ENCODE data around the gene FJX1.

The FJX1 gene

DNA sequence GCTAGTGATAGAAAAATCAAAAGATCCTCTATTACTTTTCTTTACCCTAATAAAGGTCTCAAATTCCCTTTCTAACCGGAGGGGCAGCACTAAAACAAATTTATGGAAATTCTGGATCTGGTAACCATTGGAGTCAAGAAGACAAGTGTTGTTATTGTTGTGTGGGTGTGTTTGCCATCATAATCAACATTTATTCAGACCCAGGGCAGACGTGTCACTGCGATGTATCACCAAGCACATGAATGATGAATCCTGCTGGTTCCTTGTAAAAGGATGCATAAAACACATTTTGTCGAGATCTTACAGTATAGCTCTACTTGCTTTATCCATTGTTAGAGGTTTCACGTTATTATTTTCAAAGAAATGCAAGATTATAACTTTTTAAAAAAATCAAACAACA is 12.1 kb upstream of the FJX1 start:
- no peak for DNase-seq (ENCODE audit: low read depth in 1 of 2, low spot score in 1 of 2)

DNA sequence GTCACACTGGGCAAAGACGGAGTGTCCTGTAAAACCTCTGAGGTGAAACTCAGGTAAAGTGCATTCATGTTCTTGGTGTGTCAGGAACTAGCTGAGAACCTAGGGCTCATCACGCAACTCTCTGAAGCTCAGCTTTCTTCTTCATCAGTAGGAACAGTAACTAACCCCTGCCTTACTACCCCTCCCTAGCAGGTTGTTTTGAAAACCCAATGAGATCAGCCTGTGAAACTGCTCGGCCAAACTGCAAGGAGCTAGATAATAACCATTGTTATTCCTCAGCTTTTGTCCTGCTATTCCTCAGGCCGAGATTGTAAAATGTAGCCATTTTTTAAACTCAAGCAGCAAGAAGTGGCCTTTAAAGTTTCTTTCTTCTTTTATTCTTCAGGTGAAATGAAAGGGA is 9.8 kb upstream of the FJX1 start:
- no peak for DNase-seq (ENCODE audit: low read depth in 1 of 2, low spot score in 1 of 2)

GRCh38 chr11:35609656-35610055 is 8.6 kb upstream of the FJX1 start:
- no peak for DNase-seq (ENCODE audit: low read depth in 1 of 2, low spot score in 1 of 2)

GRCh38 chr11:35610631-35611030 is 7.6 kb upstream of the FJX1 start:
- no peak for DNase-seq (ENCODE audit: low read depth in 1 of 2, low spot score in 1 of 2)

DNA sequence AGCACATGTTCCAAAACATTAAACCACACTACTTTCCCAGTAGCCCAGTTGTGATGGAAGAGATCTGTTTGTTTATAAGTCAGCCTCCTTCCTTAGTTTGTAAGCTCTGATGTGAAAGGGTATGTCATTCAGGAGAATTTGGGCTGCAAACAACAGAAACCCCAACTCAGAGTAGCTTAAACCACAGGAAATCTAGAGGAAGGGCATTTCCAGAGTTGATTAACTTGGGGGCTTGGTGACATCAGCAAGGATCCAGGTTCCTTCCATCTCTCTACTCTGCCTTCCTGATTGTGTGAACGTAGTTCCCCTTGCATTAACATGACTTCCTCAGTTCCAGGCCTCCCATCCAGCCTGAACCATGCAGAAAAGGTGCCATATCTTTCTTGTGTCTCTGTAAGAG is 6.5 kb upstream of the FJX1 start:
- no peak for DNase-seq (ENCODE audit: low read depth in 1 of 2, low spot score in 1 of 2)

GRCh38 chr11:35614939-35615569 is 3.2 kb upstream of the FJX1 start:
- DNase-seq (ENCODE audit: low read depth in 1 of 2, low spot score in 1 of 2) = no peak

GRCh38 chr11:35615921-35616900 is 2.0 kb upstream of the FJX1 start:
- DNase-seq (ENCODE audit: low read depth in 1 of 2, low spot score in 1 of 2) = no peak

GRCh38 chr11:35617316-35617686 is 959 bp upstream of the FJX1 start:
- no peak for DNase-seq (ENCODE audit: low read depth in 1 of 2, low spot score in 1 of 2)

GRCh38 chr11:35618497-35619115 is 346 bp downstream of the FJX1 start:
- DNase-seq (ENCODE audit: low read depth in 1 of 2, low spot score in 1 of 2) = peak in 1 of 2 donors; percentile 21

GRCh38 chr11:35619116-35619854 is 1.0 kb downstream of the FJX1 start:
- DNase-seq (ENCODE audit: low read depth in 1 of 2, low spot score in 1 of 2) = no peak

- DNase-seq (ENCODE audit: low read depth in 1 of 2, low spot score in 1 of 2) = no peak
These were observed 1.8 kb downstream of the FJX1 start for GRCh38 chr11:35619855-35620640.

DNA sequence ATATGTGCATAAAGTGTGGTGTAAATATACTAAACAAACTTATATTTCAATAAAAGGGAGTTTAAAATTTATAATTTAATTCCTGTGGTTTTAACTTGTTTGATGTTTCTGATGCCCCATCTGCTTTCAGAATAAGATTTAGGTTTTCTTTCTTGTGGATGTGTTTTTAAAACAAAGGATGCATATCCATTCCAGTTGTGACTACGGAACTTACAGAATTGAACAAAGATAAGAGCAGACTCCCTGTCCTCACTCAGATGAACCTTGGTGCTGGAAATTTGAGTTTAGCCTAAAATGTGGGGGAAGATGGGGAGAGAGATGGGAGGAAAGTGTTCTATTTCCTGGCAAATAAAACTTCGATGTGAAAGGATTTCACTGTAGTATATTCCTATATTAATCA is 2.5 kb downstream of the FJX1 start:
- DNase-seq (ENCODE audit: low read depth in 1 of 2, low spot score in 1 of 2) = no peak

DNA sequence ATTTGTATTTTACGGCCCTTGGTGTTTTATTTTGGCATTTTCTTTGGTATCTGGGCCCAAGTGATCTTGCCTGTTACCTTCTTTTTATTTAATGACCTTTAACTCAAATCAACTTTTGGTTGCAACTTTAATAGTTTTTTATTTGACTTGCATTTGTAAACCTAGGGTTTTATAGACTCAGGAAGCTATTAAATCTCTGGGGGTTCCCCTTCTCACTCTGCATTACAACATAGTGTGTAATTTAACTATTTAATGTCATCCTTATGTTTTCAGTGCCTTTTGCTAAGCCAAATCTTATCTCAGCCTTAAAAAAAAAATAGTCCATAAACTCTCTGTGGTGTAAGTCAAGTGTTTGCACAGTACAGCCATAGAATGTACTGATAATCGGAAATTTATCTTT is 3.4 kb downstream of the FJX1 start:
- DNase-seq (ENCODE audit: low read depth in 1 of 2, low spot score in 1 of 2) = no peak

- DNase-seq (ENCODE audit: low read depth in 1 of 2, low spot score in 1 of 2) = no peak
These were observed 3.8 kb downstream of the FJX1 start for GRCh38 chr11:35622070-35622469.

GRCh38 chr11:35623621-35624168 is 5.4 kb downstream of the FJX1 start:
- DNase-seq (ENCODE audit: low read depth in 1 of 2, low spot score in 1 of 2) = no peak

DNA sequence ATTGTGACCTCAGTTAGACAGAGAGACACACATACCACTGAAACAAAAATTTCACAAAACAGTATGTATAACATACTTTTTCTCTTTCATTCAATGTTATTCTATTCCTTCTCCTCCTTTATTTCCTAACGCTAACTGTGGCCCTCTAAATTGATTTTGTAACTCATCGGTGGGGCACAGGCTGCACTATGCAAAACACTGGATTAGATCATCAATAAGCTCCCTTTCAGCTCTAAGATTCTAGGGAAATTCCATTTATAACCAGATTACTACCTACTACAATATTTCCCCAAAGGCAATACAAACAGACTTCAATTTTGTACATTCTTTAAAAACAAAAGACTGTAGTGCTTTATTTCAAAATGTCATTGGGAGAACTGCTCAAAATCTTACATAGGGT is 6.1 kb downstream of the FJX1 start:
- DNase-seq (ENCODE audit: low read depth in 1 of 2, low spot score in 1 of 2) = no peak

GRCh38 chr11:35624781-35625180 is 6.5 kb downstream of the FJX1 start:
- DNase-seq (ENCODE audit: low read depth in 1 of 2, low spot score in 1 of 2) = no peak

GRCh38 chr11:35626501-35626900 is 8.2 kb downstream of the FJX1 start:
- no peak for DNase-seq (ENCODE audit: low read depth in 1 of 2, low spot score in 1 of 2)

DNA sequence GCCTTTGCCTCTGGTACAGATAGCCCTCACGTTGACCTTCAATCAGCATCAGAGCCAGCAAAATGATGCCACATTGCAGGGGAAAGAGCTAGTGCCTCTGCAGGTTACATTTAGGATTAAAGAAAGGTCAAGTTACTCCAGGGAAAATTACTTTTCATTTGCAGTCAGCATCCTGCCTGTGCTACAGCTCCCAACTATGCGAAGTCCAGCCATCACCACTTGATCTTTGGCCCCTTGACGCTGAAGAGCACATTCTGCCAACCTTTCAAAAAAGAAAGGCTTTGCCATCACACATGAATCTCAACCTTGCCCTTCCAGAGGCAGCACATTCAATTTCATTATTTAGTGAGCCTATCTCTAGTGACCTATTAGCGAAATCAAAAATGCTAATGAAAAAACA is 11.3 kb downstream of the FJX1 start:
- DNase-seq (ENCODE audit: low read depth in 1 of 2, low spot score in 1 of 2) = no peak

DNA sequence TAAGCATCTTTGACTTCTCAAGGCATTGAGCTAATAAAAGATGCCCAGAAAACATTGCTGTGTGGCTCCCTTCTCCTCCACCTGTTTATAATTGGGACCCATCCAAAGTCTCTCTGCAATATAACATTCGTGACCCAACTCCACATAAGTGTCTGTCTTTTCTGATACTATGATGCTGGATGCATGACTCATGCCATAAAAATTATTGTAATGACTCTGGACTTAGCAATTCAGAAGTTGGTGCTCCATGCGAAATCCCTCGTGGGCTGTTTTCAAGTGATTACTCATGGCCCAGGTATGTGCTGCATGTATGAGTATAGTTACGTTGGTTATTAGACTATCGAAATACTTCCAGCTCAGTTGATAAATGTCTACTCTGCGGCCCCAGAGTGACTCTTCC is 11.7 kb downstream of the FJX1 start:
- DNase-seq (ENCODE audit: low read depth in 1 of 2, low spot score in 1 of 2) = no peak

Measured in stimulated activated CD4-positive, alpha-beta T cell treated with anti-CD3 and anti-CD28 coated beads, Interleukin-15, amount 100 ng/mL, for 1 hour (primary cell).